Measurements from ENCODE around the gene FRMD5.

The FRMD5 gene

GRCh38 chr15:44094781-44095180 is 100.3 kb downstream of the FRMD5 start:
- no peak for DNase-seq (ENCODE audit: low read depth, low spot score)

GRCh38 chr15:44093836-44094235 is 101.2 kb downstream of the FRMD5 start:
- DNase-seq (ENCODE audit: low read depth, low spot score), result no peak

- DNase-seq (ENCODE audit: low read depth, low spot score), result no peak
Observed at GRCh38 chr15:44092221-44092620, 102.8 kb downstream of the FRMD5 start.

- no peak for DNase-seq (ENCODE audit: low read depth, low spot score)
Observed at GRCh38 chr15:44087578-44088465, 107.2 kb downstream of the FRMD5 start.

GRCh38 chr15:44084770-44085169 is 110.3 kb downstream of the FRMD5 start:
- no peak for DNase-seq (ENCODE audit: low read depth, low spot score)

GRCh38 chr15:44084171-44084570 is 110.9 kb downstream of the FRMD5 start:
- no peak for DNase-seq (ENCODE audit: low read depth, low spot score)

GRCh38 chr15:44082558-44083157 is 112.4 kb downstream of the FRMD5 start:
- no peak for DNase-seq (ENCODE audit: low read depth, low spot score)

- no peak for DNase-seq (ENCODE audit: low read depth, low spot score)
Observed at GRCh38 chr15:44081026-44082013, 113.8 kb downstream of the FRMD5 start.

GRCh38 chr15:44075535-44075934 is 119.5 kb downstream of the FRMD5 start:
- no peak for DNase-seq (ENCODE audit: low read depth, low spot score)

- DNase-seq (ENCODE audit: low read depth, low spot score), result no peak
Observed at GRCh38 chr15:44069489-44069888, 125.6 kb downstream of the FRMD5 start.

GRCh38 chr15:44068347-44068746 is 126.7 kb downstream of the FRMD5 start:
- DNase-seq (ENCODE audit: low read depth, low spot score), result no peak

- DNase-seq (ENCODE audit: low read depth, low spot score), result peak; percentile 28
Observed at GRCh38 chr15:44066211-44066827, 128.8 kb downstream of the FRMD5 start.

GRCh38 chr15:44064706-44065105 is 130.4 kb downstream of the FRMD5 start:
- no peak for DNase-seq (ENCODE audit: low read depth, low spot score)

- no peak for DNase-seq (ENCODE audit: low read depth, low spot score)
Observed at GRCh38 chr15:44058126-44058525, 136.9 kb downstream of the FRMD5 start.

GRCh38 chr15:44045661-44046060 is 149.4 kb downstream of the FRMD5 start:
- no peak for DNase-seq (ENCODE audit: low read depth, low spot score)

- no peak for DNase-seq (ENCODE audit: low read depth, low spot score)
Observed at GRCh38 chr15:44045217-44045616, 149.9 kb downstream of the FRMD5 start.

- peak; percentile 45 for DNase-seq (ENCODE audit: low read depth, low spot score)
Observed at GRCh38 chr15:44038755-44039191, 156.3 kb downstream of the FRMD5 start.

- DNase-seq (ENCODE audit: low read depth, low spot score), result no peak
Observed at GRCh38 chr15:44035781-44036699, 159.0 kb downstream of the FRMD5 start.

GRCh38 chr15:44034933-44035624 is 160.0 kb downstream of the FRMD5 start:
- DNase-seq (ENCODE audit: low read depth, low spot score), result no peak

- DNase-seq (ENCODE audit: low read depth, low spot score), result no peak
Observed at GRCh38 chr15:44034334-44034733, 160.7 kb downstream of the FRMD5 start.
